Ascending aorta (tissue), 2 donors: Measurements from ENCODE around the gene RPTOR. TPM values are rescaled to one million over a fixed set of nuclear protein-coding genes. Genes with fewer than 3 reads are reported as not detected.

ENCODE experiments used
- DNase-seq, 2 donors: peaks; one replicate each; pipeline ENCODE4 v3.0.0-alpha.2; 2019; ENCODE audit warnings: low spot score in 2 of 2
- H3K27ac ChIP-seq, 2 donors: fragments of 200-600 bp; sonication (generic); one replicate each; pipeline ENCODE4 v1.5.1; 2016 to 2017; ENCODE audit warnings: mild to moderate bottlenecking in 1 of 2
- H3K27me3 ChIP-seq: fragments of 200-600 bp; sonication (generic); one replicate; pipeline ENCODE4 v1.5.1; 2017
- H3K36me3 ChIP-seq, 2 donors: fragments of 200-600 bp; sonication (generic); one replicate each; pipeline ENCODE4 v1.5.1; 2016
- H3K4me1 ChIP-seq, 2 donors: fragments of 200-600 bp; sonication (generic); one replicate each; pipeline ENCODE4 v1.5.1; 2016 to 2017; ENCODE audit warnings: mild to moderate bottlenecking in 1 of 2
- H3K4me3 ChIP-seq, 2 donors: fragments of 200-600 bp; sonication (generic); one replicate each; pipeline ENCODE4 v1.5.1; 2016 to 2017; ENCODE audit warnings: mild to moderate bottlenecking in 1 of 2
- H3K9me3 ChIP-seq, 2 donors: fragments of 200-600 bp; sonication (generic); one replicate each; pipeline ENCODE4 v1.5.1; 2016
- CTCF ChIP-seq, 3 experiments: fragments of 200-600 bp in 2 of 3; fragments of 450-650 bp in 1 of 3; sonication (generic) in 2 of 3; IDR thresholded peaks; one replicate each; pipeline ENCODE4 v1.5.1; 2016 to 2019; ENCODE audit warnings: antibody characterized with exemption in 3 of 3, mild to moderate bottlenecking in 1 of 3, moderate library complexity in 1 of 3
- intact Hi-C: fragments of 100-400 bp; cut with DNase I; formaldehyde crosslinking; loops from one replicate; pipeline ENCODE4 v1.15.1; 2023
- total RNA-seq: library from RNA; depleted of rRNA; stranded (reverse); fragments of >200 nt; gene quantifications from one replicate; pipeline ENCODE4 v1.1.0, GENCODE V29; 2016

RPTOR gene
- total RNA-seq, 1 donor from 2014 or later = 36.1 TPM

DNA sequence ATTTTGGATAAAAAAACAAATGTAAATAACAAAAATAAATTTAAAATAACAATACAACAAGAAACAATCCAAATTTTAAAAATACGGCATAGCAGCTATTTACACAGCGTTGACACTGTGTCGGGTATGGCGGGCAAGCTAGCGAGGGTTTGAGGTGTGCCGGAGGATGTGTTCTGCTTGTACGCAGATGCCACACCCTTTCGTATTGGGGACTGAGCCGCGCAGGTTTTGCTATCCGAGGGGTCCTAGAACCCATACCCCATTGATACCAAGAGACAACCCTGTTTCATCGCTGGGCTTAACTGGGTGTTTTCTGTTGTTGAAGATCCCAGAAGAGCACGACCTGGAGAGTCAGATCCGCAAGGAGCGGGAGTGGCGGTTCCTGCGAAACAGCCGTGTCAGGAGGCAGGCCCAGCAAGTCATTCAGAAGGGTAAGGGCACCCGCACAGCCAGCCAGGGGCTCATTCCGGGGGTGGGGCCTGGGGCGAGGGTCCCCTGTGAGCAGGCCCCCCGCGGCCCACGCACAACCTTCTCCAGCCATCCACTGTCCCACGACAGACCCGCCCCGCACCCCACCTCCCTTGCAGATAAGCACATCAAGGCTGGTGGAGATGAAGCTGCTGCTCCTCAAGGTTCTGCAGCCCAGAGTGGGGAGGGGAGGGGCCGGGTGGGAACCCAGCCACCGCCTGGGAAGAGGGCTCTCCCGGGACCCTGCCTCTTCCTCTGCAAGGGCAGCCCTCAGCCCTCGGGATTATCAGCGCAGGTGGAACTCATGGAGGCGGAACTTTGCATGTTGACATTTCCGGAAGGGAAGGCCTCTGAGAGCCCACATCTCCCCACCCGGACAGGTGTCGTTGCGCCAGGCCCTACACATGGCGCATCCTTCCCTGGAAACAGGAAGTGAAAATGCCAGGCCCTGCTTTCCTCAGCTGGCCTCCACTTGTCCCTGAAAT lies 395.8 kb downstream of the RPTOR start:
- no peak overlapping the region for H3K27ac ChIP-seq
- TF ChIP-seq CTCF (IDR thresholded peaks at IDR 0.05) = no peak

GRCh38 chr17:80941171-80941570 lies 396.5 kb downstream of the RPTOR start:
- peaks cover 0 to 8% of the 10 kb centered on the region in 2 donors for H3K36me3 ChIP-seq
- H3K27me3 ChIP-seq = no peaks in the 10 kb centered on the region
- H3K27ac ChIP-seq = no peak overlapping the region
- DNase-seq = no peak
- peaks cover 4 to 11% of the 10 kb centered on the region in 2 donors for H3K4me1 ChIP-seq
- intact Hi-C loops = no loop called here
- no peak overlapping the region for H3K4me3 ChIP-seq
- TF ChIP-seq CTCF (IDR thresholded peaks at IDR 0.05) = no peak
- H3K9me3 ChIP-seq = no peaks in the 10 kb centered on the region

More for the DNA sequence above, 395.8 kb downstream of the RPTOR start:
- Histone ChIP-seq H3K4me3 (no peak overlapping the region), H3K27me3 (no peaks in the 10 kb centered on the region), H3K4me1 (peaks cover 4 to 11% of the 10 kb centered on the region in 2 donors), H3K36me3 (peaks cover 0 to 7% of the 10 kb centered on the region in 2 donors), H3K9me3 (no peaks in the 10 kb centered on the region)
- no peak for DNase-seq
- intact Hi-C loops = no loop called here

DNA sequence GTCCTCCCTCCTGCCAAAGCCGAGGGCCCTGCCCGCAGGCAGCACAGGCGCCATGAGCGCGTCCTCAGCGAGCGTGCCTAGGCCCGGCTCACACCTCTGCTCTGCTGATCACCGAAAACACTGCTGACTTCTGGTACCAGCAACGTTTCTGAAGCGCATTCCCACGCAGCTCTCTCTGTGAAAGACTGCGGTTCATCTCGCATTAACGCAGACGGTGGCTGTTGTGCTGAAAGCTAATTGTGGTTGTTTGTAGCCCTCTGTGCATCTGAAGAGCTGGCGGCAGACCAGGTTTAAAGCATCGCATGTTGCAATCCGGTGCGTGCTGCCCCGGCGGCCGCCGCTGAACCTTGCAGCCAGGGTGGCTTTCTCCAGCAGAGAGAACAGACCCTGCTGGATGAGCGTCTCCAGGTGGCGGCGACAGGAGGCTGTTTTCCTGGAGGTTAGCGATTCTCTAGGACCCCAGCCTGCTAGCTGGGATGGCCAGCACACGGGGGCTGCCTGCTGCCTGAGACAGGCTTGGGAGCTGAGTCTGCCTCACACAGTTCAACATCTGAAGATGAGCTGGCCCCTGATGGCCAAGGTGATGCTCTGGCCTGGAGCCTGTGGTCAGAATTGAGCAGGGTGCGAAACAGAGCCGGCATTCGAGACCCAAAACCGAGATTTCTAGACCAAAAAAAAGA lies 397.2 kb downstream of the RPTOR start:
- TF ChIP-seq CTCF (IDR thresholded peaks at IDR 0.05) = no peak
- H3K9me3 ChIP-seq = no peaks in the 10 kb centered on the region
- peaks cover 4 to 11% of the 10 kb centered on the region in 2 donors for H3K4me1 ChIP-seq
- H3K27me3 ChIP-seq = no peaks in the 10 kb centered on the region
- H3K4me3 ChIP-seq = no peak overlapping the region
- peaks cover 6 to 15% of the 10 kb centered on the region in 2 donors for H3K36me3 ChIP-seq
- H3K27ac ChIP-seq = peak overlapping the region; percentile 12 to 72
- intact Hi-C loops = loop anchor here (1.0 kb wide), 1 partner anchor 17 kb away; no protein-coding TSS in a partner anchor
- DNase-seq = no peak

- peak overlapping the region in 1 of 2 donors; percentile 5 for H3K4me3 ChIP-seq
- H3K36me3 ChIP-seq = peaks cover 6 to 15% of the 10 kb centered on the region in 2 donors
- peak overlapping the region; percentile 72 to 75 for H3K27ac ChIP-seq
- H3K9me3 ChIP-seq = no peaks in the 10 kb centered on the region
- DNase-seq = peak; percentile 68 to 95
- intact Hi-C loops = loop anchor here (1.0 kb wide), 1 partner anchor 17 kb away; no protein-coding TSS in a partner anchor
- peak in 2 of 3 experiments; percentile 20 to 37 for TF ChIP-seq CTCF (IDR thresholded peaks at IDR 0.05)
- H3K4me1 ChIP-seq = peaks cover 4 to 11% of the 10 kb centered on the region in 2 donors
- H3K27me3 ChIP-seq = no peaks in the 10 kb centered on the region
These were observed 398.0 kb downstream of the RPTOR start for GRCh38 chr17:80942423-80943345.
